ENCODE results near the gene RANBP3.
A peak's percentile ranks its signal among the peaks of the same experiment; 100 is the strongest.
"Not testable (repeated sequence)": the region's sequence is repeated elsewhere in the genome, so short reads cannot be mapped to it uniquely, and the experiment has no call there.

The RANBP3 gene

DNA sequence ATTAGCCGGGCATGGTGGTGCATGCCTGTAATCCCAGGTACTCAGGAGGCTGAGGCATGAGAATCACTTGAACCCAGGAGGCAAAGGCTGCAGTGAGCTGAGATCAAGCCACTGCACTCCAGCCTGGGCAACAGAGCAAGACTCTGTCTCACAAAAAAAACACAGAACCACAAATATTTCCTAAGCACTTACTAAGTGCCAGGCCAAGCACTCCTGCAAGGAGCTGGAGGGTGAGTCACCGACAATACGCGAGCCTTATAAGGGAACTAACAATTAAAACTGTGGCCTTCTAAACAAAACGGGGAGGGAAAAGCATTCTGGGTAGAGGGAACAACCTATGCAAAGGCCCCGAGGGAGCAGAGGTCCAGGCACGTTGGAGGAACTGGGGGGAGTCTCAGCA, 103.4 kb downstream of the RANBP3 start:
- not testable (repeated sequence) for DNase-seq

GRCh38 chr19:5873617-5874199, 104.2 kb downstream of the RANBP3 start:
- peak; percentile 25 for DNase-seq

DNA sequence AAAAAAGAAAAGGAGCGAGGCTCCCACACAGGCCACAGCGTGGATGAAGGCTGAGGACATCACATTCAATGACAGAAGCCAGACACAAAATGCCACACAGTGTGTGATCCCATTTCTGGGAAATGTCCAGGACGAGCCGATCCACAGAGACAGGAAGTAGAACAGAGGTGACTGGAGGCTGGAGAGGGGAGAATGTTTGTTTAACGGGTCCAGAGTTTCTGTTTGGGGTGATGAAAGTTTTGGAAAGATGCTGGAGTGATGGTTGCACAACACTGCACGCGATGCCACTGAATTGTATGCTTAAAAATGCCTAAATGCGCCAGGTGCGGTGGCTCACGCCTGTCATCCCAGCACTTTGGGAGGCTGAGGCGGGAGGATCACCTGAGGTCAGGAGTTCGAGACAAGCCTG, 107.0 kb downstream of the RANBP3 start:
- no peak for DNase-seq

GRCh38 chr19:5867201-5868136, 110.5 kb downstream of the RANBP3 start:
- DNase-seq: no peak

All from DMS53 (cell line).